GM18951 (cell line): ENCODE results near the gene SEC63.
A peak's percentile ranks its signal among the peaks of the same experiment; 100 is the strongest.
"Not testable (repeated sequence)": the region's sequence is repeated elsewhere in the genome, so short reads cannot be mapped to it uniquely, and the experiment has no call there.

ENCODE experiments used
- POLR2A ChIP-seq: IDR thresholded peaks from 4 replicates; pipeline ENCODE4 v1.6.1; 2011; ENCODE audit warnings: mild to moderate bottlenecking; ENCODE audit not compliant: insufficient read length, insufficient read depth; ENCODE audit errors: extremely low read depth
- in situ Hi-C: fragments of 300-500 bp; cut with MboI; formaldehyde crosslinking; loops from one replicate; pipeline ENCODE4 v1.12.0; 2022; ENCODE audit warnings: low sequenced_read_pairs, mixed read lengths, inconsistent platforms; ENCODE audit not compliant: unreplicated experiment

The SEC63 gene

DNA sequence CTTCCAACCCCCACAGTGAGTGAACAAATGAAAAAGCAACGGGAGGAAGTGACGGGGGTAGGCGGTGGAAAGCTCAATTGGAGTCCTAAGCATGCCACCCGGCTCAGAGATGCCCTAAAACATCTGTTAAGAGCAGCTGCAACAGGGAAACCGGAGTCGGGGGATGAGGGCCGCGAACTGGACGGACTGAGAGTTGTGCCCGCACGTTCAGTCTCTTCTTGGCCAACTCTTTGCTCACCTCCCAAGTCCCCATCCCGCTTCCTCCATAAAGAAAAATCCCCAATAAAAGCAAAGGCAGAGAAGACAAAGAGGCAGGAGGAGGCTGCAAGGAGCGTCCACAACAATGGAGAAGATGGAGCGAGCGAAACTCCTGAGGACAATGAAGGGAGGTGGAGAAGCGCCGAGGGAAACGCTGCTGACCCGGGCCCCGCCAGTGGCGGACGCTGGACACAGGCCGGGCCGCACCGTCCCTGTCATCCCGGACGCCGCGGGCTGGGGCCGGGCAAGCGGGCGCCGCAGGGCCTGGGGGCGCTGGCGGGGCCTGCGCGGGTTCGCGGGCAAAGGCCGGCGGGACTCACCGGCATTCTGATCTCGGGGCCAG is 600 bp downstream of the SEC63 start:
- in situ Hi-C loops = no loop called here

GRCh38 chr6:107956586-107957307 is 1.3 kb downstream of the SEC63 start:
- no peak for TF ChIP-seq POLR2A
- in situ Hi-C loops = no loop called here

More for the DNA sequence above, 600 bp downstream of the SEC63 start:
- TF ChIP-seq POLR2A = peak; percentile 50

DNA sequence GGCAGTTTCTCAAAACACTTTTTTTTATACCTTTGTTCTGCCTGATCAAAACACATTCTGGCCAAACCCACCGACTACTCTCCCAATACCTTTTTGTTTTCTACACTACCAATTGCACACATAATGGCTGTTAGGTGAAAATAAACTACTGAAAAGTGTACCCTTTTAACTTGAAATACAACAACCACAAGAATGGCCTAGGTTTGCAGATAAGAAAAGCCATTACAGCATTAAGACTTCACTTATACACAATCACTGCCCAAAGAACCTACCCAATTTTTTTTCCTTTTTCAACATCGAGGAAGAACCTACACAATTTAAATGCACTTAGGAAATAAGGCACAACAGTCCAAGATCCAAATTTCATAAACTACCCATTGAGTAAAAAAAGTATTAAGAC is 1.8 kb downstream of the SEC63 start:
- in situ Hi-C loops = no loop called here
- no peak for TF ChIP-seq POLR2A

DNA sequence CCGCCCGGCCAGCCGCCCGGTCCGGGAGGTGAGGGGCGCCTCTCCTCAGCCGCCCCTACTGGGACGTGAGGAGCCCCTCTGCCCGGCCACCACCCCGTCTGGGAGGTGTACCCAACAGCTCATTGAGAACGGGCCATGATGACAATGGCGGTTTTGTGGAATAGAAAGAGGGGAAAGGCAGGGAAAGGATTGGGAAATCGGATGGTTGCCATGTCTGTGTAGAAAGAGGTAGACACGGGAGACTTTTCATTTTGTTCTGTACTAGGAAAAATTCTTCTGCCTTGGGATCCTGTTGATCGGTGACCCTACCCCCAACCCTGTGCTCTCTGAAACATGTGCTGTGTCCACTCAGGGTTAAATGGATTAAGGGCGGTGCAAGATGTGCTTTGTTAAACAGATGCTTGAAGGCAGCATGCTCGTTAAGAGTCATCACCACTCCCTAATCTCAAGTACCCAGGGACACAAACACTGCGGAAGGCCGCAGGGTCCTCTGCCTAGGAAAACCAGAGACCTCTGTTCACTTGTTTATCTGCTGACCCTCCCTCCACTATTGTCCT is 4.1 kb downstream of the SEC63 start:
- in situ Hi-C loops = not testable (repeated sequence)

DNA sequence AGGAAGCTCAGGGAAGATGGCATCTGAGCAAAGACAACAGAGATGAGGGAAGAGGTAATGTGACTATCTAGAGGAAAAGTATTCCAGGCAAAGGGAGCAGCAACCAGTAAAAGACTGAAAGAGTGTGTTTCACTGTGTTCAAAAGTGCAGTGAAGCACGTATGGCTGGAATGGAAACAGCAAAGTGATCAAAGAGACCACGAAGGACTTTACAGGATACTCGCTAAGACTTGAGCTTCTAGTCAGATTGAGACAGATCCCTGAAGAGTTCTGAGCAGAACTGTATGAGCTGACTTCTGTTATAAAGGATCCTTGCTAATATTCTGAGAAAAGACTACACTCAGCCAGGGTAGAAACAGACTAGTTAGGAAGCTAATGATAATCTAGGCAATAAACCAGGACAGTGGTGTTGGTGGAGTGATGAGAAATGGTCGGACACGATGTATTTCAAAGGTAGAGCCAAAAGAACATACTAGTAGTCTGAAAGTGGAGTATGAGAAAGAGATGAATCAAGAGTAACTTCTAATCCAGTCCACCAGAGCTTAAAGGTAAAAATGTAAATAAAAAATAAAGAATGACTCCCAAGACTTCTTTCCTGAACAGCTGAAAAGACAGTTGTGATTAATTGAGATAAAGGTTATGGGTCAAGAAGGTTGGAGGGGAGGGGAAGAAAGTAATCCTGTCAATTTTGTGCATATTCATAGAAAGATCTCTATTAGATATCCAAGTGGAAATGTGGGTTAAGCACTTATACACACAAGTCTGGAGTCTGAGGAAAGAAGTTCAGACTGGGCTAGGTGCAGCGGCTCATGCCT is 14.2 kb downstream of the SEC63 start:
- TF ChIP-seq POLR2A = no peak
- in situ Hi-C loops = no loop called here

DNA sequence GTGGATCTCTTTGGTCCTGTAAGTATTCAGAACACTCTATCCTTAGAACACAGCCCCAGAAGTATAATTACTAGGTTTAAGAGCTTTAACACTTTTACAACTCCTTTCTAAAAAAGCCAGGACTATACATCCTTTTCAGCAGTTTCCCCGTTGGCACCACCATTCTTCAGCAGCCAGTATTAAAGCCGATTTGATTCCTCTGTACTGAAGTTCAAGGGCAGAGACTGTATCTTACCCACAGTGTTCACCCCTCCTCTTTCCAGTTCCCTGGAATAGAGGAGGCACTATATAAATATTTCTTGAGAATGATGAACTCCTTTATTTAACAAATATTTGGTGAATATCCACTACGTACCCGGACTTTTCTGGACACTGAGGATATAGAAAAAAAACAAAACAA is 15.9 kb downstream of the SEC63 start:
- in situ Hi-C loops = no loop called here
- no peak for TF ChIP-seq POLR2A

GRCh38 chr6:107941627-107942026 is 16.4 kb downstream of the SEC63 start:
- in situ Hi-C loops = no loop called here
- no peak for TF ChIP-seq POLR2A

DNA sequence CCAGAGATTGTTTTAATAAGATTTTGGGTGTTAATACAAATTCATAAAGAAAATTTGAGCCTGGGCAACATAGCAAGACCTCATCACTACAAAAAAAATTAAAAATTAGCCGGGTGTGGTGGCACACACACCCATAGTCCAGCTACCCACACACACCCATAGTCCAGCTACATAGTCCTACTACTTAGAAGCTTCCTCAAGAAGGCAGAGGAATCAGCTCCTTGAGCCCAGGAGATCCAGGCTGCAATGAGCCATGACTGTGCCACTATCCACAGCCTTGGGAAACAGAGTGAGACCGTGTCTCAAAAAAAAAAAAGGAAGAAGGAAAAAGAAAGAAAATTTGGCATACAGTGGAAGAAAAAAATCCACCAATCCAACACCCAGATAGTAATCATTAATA is 16.8 kb downstream of the SEC63 start:
- no peak for TF ChIP-seq POLR2A
- in situ Hi-C loops = no loop called here

GRCh38 chr6:107936910-107937292 is 21.1 kb downstream of the SEC63 start:
- in situ Hi-C loops = not testable (repeated sequence)

DNA sequence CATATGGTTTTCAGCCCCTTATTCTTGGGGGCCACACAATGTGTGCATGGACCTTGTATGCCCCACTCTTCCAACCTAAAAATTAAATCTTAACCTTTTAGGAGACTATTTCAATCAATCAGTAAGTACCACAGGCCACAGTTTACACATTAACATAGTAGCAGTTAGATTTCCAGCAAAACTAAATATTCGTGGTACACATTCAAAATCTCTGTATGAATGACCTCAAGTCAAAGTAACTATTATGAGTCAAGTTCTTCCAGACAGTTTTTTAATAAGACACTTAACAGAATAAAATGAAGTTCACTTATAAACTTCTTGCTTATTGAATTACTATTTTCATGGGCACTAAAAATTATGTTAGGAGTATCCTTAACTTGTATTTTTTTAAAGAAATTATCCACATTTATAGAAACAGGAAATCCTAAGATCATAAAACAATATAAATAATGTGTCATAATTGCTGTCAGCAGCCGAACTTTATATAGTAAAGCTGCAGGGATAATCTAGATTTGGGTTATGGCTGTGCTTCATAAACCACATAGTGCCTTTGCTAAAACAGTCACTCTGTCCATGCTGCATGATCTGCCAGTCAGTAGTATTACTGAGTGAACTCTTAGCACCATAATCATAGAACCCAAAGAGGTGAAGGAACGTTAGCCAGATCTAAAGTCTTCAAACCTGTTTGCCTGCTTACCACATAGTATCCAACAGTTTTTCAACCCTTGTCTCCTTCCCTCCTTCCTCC is 21.7 kb downstream of the SEC63 start:
- no peak for TF ChIP-seq POLR2A
- in situ Hi-C loops = no loop called here

DNA sequence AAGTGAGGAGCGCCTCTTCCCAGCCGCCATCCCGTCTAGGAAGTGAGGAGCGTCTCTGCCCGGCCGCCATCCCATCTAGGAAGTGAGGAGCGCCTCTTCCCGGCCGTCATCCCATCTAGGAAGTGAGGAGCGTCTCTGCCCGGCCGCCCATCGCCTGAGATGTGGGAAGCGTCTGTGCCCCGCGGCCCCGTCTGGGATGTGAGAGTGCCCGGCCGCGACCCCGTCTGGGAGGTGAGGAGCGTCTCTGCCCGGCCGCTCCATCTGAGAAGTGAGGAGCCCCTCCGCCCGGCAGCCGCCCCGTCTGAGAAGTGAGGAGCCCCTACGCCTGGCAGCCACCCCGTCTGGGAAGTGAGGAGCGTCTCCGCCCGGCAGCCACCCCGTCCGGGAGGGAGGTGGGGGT is 23.8 kb downstream of the SEC63 start:
- in situ Hi-C loops = not testable (repeated sequence)

DNA sequence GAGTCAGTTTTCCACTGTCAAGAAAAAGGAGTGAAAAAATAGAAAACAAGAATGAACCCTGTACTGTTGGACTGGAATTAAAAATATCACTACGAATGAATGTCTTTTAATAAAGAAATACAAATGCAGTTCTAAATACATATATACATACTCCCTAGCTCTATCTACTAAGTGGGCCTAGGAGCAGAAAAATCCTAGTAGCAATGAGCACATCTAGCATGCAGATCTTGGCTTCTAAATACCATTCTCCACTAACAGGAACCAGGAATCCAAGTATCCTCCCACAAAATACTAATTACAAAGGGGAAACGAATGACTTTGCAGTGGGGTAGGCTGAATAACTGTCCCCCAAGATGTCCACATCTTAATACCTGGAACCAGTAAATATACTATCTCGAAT is 25.4 kb downstream of the SEC63 start:
- TF ChIP-seq POLR2A = no peak
- in situ Hi-C loops = no loop called here

DNA sequence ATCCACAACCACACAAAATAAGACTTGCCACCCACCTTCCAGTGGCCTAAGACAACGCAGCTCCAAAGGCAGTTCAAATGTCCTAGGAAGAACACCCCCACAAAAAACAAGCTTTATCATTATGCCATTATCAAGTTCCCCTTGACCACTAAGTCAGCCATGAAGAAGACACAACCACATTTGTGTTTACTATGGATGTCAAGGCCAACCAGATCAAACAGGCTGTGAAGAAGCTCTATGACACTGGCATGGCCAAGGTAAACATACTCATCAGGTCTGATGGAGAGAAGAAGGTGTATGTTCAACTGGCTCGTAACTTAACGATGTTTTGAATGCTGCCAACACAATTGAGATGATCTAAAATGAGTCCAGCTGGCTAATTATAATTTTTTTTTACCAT is 26.1 kb downstream of the SEC63 start:
- in situ Hi-C loops = no loop called here
- no peak for TF ChIP-seq POLR2A

GRCh38 chr6:107928984-107929383 is 29.0 kb downstream of the SEC63 start:
- in situ Hi-C loops = no loop called here
- no peak for TF ChIP-seq POLR2A

DNA sequence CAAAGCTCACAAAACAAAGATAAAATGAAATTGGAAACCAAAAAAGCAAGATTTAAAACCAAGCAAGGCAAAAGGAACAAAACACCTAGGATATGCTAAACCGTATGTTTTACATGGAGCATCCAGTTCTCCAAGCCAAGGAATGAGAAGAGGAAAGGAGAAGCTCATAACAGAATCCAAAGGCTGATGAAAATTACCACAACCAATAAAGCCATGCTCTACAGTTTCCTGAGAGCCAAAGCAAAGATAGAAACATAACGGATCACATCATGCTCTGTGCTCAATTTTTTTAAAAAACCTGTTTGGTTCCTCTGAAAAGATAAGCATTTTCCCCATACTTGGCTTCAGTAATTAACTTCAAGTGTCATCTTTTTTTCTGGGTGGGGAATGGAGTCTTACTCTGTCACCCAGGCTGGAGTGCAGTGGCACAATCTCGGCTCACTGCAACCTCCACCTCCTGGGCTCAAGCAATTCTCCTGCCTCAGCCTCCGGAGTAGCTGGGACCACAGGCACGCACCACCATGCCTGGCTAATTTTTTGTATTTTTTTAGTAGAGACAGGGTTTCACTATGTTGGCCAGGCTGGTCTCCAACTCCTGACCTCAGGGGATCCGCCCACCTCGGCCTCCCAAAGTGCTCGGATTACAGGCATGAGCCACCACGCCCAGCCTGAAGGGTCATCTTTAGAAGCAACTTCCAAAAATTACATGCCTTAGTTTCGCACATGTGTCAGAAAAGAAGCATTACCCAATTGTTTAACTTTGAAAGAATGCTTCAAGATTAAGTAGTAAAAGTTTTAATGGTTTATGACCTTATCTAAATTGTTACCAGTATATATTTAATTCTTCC is 31.1 kb downstream of the SEC63 start:
- in situ Hi-C loops = not testable (repeated sequence)
